ENCODE results near the gene PRG2. TPM values are rescaled to one million over a fixed set of nuclear protein-coding genes. Genes with fewer than 3 reads are reported as not detected.

PRG2 gene
- polyA plus RNA-seq, 3 donors, result 1.1 TPM; not detected in 2

GRCh38 chr11:57377107-57377506 is 13.3 kb downstream of the PRG2 start:
- no peaks in the 10 kb centered on the region for H3K79me2 ChIP-seq (ENCODE audit: insufficient read depth, low read length)
- H4K20me1 ChIP-seq (ENCODE audit: insufficient read depth, low read length), result no peaks in the 10 kb centered on the region
- Mint-ChIP-seq H3K9me3 (peaks cover 0 to 2% (median 0%) of the 10 kb centered on the region in 7 donors), H3K4me1 (no peaks in the 10 kb centered on the region), H3K36me3 (no peaks in the 10 kb centered on the region), H3K4me3 (no peak overlapping the region), H3K27ac (no peak overlapping the region), H3K27me3 (ENCODE audit: low read depth in 3 of 3) (peaks cover 2 to 9% (median 4%) of the 10 kb centered on the region in 3 donors)
- no peaks in the 10 kb centered on the region for H3K9me3 ChIP-seq (replicated peaks in 1 of 2; ENCODE audit: control insufficient read depth in 1 of 2, insufficient read depth in 1 of 2, low read length in 2 of 2)
- no peak for DNase-seq
- no peaks in the 10 kb centered on the region for H3K4me1 ChIP-seq (ENCODE audit: control insufficient read depth in 1 of 2, insufficient read depth in 2 of 2, low read length in 2 of 2)
- H3K27ac ChIP-seq (ENCODE audit: low read depth in 1 of 2, low read length in 2 of 2), result no peak overlapping the region
- no peaks in the 10 kb centered on the region for H3K36me3 ChIP-seq (replicated peaks in 1 of 2; ENCODE audit: control insufficient read depth in 1 of 2, insufficient read depth in 2 of 2, low read length in 2 of 2)
- intact Hi-C loops (cut with micrococcal nuclease), result no loop called here
- H3K9ac ChIP-seq (ENCODE audit: insufficient read depth, low read length, poor library complexity, severe bottlenecking), result no peak overlapping the region
- WGBS (ENCODE audit: insufficient coverage), result 82% methylated on average over 5 of the region's 5 CpGs
- no peak overlapping the region for H3K4me2 ChIP-seq (replicated peaks; ENCODE audit: extremely low read depth, low read length, poor library complexity, severe bottlenecking)
- no peak for TF ChIP-seq CTCF (IDR thresholded peaks at IDR 0.05)
- peaks cover 0 to 2% of the 10 kb centered on the region in 2 donors for H3K27me3 ChIP-seq (ENCODE audit: control insufficient read depth in 2 of 2, insufficient read depth in 2 of 2, low read length in 2 of 2)
- H2AFZ ChIP-seq (ENCODE audit: insufficient read depth, low read depth, low read length, poor library complexity, severe bottlenecking), result no peak overlapping the region
- H3K4me3 ChIP-seq (replicated peaks in 1 of 3; ENCODE audit: low read depth in 2 of 3, low read length in 3 of 3), result no peak overlapping the region

- no peaks in the 10 kb centered on the region for H3K9me3 ChIP-seq (replicated peaks in 1 of 2; ENCODE audit: control insufficient read depth in 1 of 2, insufficient read depth in 1 of 2, low read length in 2 of 2)
- Mint-ChIP-seq H3K27me3 (ENCODE audit: low read depth in 3 of 3) (peaks cover 2 to 9% (median 4%) of the 10 kb centered on the region in 3 donors), H3K4me1 (no peaks in the 10 kb centered on the region), H3K9me3 (peaks cover 0 to 1% (median 0%) of the 10 kb centered on the region in 7 donors), H3K4me3 (peak overlapping the region in 1 of 2 donors; percentile 44), H3K27ac (no peak overlapping the region), H3K36me3 (no peaks in the 10 kb centered on the region)
- WGBS (ENCODE audit: insufficient coverage), result 57% methylated on average over 14 of the region's 26 CpGs
- H3K27ac ChIP-seq (ENCODE audit: low read depth in 1 of 2, low read length in 2 of 2), result no peak overlapping the region
- no peak overlapping the region for H3K4me3 ChIP-seq (replicated peaks in 1 of 3; ENCODE audit: low read depth in 2 of 3, low read length in 3 of 3)
- H3K9ac ChIP-seq (ENCODE audit: insufficient read depth, low read length, poor library complexity, severe bottlenecking), result no peak overlapping the region
- H3K36me3 ChIP-seq (replicated peaks in 1 of 2; ENCODE audit: control insufficient read depth in 1 of 2, insufficient read depth in 2 of 2, low read length in 2 of 2), result no peaks in the 10 kb centered on the region
- no peaks in the 10 kb centered on the region for H3K79me2 ChIP-seq (ENCODE audit: insufficient read depth, low read length)
- peaks cover 0 to 2% of the 10 kb centered on the region in 2 donors for H3K27me3 ChIP-seq (ENCODE audit: control insufficient read depth in 2 of 2, insufficient read depth in 2 of 2, low read length in 2 of 2)
- no peak for TF ChIP-seq CTCF (IDR thresholded peaks at IDR 0.05)
- H3K4me1 ChIP-seq (ENCODE audit: control insufficient read depth in 1 of 2, insufficient read depth in 2 of 2, low read length in 2 of 2), result no peaks in the 10 kb centered on the region
- intact Hi-C loops (cut with micrococcal nuclease), result no loop called here
- no peaks in the 10 kb centered on the region for H4K20me1 ChIP-seq (ENCODE audit: insufficient read depth, low read length)
- H3K4me2 ChIP-seq (replicated peaks; ENCODE audit: extremely low read depth, low read length, poor library complexity, severe bottlenecking), result no peak overlapping the region
- DNase-seq, result no peak
- H2AFZ ChIP-seq (ENCODE audit: insufficient read depth, low read depth, low read length, poor library complexity, severe bottlenecking), result no peak overlapping the region
Observed at GRCh38 chr11:57376095-57377090, 14.1 kb downstream of the PRG2 start.
